Central memory CD4-positive, alpha-beta T cell (primary cell): ENCODE measurements around the gene PKDCC.
"Not testable (repeated sequence)": the region's sequence is repeated elsewhere in the genome, so short reads cannot be mapped to it uniquely, and the experiment has no call there.

Experiments
- DNase-seq: peaks from one replicate; pipeline ENCODE4 v3.0.0; 2022

The PKDCC gene

DNA sequence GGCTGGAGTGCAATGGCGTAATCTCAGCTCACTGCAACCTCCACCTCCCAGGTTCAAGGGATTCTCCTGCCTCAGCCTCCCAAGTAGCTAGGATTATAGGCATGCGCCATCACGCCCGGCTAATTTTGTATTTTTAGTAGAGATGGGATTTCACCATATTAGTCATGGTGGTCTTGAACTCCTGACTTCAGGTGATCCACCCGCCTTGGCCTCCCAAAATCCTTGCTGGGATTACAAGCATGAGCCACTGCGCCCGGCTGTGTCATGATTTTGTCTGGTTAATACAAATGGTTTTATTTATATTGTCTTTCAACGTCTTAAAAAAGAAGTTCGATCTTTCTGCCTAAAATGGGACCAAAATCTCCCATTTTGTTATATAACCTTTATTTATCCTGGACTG, 19.2 kb downstream of the PKDCC start:
- DNase-seq = not testable (repeated sequence)

DNA sequence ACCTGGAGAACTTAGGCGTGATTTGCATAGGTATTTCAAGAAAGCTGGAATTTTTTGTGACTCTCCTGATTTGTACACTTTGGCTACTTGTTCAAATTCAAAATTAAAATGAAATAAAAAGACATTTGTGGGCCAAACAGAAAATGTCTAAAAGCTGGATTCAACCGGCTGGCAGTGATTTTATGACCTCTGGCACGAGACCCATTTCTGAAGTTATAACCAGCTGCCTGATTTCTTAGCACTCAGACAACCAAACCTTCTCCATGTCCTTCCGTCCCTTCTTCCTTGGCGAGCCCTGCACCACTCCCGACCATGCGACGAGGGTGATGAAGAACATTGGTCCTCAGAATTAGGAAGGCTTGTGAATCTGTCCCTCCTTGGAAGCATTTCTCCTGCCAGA, 19.7 kb downstream of the PKDCC start:
- DNase-seq = no peak

DNA sequence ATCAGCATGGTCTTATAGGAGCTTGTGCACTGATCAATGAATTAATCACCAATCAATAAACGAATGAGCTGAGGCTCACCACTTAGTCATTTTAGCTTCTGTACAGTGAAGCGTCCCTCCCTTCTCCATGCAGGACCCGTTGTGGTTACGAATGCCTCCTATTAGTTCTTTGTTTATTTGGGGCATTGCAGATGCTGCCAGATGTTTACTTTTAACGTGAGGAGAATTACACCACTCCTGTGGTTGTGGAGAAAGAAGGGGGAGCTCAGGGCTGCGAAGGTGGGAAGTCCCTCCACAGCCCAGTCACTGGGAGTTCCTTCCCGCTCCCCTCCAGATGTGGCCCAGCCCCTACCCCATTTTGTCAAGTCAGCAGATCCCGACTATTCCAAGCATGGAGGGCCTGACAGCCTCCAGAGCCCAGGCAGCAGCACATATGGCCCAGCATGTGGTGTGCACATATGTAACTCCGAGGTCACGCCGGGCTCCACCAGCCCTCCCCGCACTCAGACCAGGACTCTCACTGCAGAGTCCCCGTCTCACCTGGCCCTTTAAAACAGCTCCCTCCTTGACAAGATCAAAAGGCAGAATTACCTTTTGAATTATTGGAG, 20.9 kb downstream of the PKDCC start:
- no peak for DNase-seq

DNA sequence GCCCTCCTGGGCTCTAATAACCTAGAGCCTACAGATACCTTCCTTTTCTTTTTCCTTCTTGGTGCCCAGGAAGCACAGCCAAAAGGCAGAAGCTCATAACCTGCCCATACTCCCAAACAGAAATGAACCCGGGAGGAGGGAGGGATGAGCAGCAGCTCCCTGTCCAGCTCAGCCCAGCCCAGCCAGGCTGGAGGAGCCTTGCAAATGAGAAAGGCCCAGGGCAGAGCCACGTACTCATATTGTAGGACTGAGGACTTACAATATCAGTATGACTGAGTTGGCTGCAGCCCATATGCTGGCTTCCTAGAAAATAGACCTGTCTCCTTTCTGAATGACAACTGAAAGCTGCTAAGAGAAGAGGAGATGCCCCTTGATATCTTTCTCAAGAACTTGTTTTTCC, 21.7 kb downstream of the PKDCC start:
- DNase-seq = no peak

DNA sequence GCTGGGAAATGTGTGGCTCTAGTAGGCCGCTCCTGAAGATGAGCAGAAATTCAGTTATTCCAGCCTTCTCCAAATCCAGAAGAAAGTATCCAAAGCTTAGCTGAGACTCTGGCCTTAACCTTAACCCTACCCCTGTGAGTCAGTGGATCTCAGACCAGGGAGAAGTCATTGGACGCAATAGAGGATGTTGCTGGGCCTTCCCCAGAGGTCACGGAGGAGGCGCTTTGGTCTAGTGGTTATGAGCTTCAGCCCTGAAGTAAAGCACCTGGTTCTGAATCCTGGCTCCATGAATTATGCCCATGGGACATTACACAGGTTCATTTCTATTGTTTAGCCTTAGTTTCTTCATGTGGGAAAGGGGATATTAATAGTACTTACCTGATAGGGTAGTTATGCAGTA, 24.0 kb downstream of the PKDCC start:
- no peak for DNase-seq

DNA sequence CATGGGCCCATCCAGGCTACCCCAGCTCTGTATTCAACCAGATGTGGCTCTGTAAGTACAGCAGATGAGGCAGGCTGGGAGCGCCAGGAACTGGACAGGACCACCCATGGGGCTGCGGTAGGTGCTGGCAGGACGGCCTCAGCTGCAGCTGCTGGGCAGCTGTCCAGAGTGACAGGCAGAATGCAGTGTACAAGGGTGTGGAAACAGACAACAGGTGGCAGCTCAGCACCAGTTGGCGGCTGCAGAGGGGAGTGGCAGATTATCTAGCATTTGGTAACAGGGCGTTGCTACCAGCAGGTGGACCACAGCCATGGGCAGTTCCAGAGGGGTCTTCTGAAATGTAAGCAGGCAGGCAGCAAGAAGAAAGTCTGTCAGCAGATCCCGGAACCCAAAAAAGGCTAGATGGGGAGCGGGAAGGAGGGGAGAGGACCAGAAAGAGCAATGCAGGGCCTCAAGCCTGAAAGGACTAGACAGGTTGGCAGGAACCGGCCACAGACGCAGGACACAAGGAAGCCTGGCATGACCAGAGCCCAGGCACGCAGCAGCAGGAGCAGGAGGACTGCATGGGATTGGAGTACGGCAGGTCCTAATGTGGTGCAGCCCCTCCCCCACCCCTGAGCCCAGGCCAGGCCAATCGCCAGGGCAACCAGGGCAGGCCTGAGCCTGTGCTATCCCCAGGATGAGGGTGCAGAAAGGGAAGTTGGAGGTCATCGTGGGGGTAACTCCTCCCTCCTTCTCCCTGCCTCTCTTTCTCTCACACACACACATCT, 24.7 kb downstream of the PKDCC start:
- DNase-seq = no peak

DNA sequence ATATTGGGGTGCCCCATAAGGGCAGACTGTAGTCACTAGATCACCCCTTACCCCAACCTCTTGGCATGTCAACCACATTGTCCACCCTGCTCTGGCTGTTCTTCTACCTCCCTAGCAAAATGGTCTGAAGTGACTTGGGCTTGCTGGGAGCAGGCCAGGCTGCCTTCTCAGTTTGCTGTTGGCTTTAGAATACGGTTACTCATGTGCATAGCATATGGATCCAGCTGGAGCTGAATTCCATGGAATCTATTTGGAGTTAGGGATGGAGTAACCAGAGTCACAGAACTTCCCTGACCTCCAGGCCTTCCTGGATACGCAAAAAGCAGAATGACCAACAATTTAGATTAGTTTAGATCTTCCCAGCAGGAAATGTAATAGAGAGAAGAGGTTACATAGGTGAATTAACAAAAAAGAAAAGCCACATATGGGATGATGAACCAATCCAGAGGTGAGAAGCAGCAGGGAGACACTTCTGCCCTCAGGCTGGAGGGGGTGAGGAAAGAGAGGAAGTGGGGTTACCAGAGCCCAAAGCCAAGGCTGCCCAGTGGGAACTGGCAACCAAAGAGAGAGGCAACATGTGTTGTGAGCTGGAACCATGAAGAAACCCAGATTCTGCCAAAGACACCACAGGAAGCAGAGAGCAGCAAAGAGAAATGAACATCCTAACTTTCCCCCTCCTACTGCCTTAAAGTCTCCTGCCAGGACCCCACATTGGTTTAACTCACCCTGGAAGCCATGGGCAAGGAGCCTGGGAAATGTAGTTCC, 26.1 kb downstream of the PKDCC start:
- DNase-seq = no peak

DNA sequence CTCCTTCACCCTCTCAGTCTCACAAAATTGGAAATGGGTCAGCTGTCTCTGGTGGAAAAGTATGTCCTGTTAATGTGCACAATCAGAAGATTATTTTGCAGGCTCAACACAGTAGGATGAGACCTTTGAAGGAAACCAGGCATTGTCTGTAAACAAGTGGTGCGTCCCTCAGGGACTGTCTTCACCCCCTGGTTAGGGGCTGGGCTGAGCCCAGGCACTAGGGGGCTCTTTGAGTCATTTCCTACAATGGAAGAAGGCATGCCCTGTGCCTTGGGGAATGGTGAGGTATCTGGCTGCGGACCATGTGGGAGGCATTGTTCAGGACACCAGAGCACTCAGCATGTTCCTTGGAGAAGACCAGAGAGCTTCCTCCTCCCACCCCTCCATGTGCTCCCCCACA, 26.8 kb downstream of the PKDCC start:
- no peak for DNase-seq

DNA sequence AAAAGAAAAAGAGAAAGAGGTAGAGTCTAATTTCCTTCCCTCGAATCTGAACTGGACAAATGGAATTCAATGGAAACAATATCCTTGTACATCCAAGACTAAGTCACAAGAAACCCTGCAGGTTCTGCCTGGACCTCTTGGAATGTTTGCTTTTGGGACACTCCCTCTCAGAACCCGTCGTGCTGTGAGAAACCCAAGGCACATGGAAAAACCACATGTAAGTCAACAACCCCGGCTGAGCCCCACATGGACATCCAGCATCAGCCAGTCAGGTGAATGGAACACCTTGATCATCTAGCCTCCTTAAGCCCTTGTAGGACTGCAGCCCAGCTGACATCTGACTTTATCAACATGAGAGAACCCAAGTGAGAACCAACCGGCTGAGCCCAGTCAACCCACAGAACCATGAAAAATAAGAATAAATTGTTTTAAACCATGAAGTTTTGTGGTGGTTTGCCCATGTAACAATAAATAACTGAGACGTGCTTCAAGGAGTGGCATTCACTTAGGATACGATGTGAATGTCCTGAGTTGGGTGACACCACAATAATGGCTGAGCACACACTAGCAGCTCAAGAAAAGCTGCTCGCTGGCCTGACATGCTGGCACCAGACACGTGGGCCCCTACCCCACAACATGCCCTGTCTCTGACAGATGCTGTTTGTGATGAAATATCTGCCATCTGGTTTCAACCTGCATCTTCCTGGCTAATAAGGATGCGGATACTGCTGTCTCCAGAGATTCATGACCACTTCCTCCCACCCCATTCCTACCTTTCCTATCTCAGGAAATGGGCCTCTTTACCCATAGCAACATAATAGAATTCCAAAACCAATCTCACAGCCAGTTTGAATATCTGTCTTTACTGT, 28.8 kb downstream of the PKDCC start:
- no peak for DNase-seq

DNA sequence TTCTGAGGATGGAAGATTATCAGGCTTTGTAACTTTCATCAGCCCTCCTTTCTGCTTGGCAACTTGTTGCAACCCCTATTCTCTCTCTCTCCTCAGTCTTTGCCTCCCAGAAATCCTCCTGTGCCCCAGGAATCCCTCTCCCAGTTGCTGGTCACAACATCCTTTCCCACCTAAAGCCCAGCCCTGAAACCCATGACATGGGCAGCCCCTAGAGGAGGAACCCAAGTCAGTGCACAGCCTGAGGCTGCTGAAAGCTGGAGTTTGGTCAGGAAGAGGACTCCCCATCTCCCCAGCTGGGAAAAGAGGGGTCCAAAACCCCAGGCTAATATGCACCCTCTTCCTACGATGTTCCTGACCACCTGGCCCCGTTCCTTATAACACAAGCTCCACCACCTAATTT, 29.5 kb downstream of the PKDCC start:
- DNase-seq = no peak

DNA sequence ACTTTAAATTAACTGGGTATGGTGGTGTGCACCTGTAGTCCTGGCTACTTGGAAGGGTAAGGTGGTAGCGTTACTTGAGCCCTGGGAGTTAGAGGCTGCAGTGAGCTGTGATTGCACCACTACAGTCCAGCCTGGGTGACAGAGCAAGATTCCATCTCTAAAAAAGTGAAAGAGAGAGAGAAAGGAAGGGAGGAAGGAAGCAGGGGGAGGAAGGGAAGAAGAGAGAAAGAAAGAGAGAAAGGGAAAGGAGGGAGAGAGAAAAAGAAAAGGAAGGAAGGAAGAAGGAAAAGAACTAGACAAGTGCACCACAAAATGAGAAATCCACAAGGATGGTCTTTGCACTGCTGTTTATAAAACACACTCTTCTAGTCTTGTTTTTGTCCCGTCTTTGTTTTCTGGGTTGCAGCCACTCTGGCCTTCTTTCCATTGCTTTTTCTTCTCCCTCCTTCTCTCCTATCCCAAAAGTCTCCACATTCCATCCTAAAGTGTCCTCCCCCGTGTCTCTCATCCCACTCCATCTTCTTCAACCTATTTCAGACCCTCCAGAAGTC, 32.0 kb downstream of the PKDCC start:
- no peak for DNase-seq

DNA sequence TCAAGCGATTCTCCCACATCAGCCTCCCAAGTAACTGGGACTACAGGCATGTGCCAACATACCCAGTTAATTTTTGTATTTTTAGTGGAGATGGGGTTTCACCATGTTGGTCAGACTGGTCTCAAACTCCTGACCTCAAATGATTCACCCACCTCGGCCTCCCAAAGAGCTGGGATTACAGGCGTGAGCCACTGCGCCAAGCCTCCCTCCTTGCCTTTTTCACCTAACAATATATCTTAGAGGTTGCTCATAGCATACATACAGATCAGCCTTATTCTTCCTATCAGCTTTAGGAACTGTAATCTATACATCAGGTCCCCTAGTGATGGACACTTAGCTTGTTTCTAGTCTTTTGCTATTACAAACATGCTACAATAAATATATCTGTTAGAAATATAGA, 33.3 kb downstream of the PKDCC start:
- DNase-seq = not testable (repeated sequence)

DNA sequence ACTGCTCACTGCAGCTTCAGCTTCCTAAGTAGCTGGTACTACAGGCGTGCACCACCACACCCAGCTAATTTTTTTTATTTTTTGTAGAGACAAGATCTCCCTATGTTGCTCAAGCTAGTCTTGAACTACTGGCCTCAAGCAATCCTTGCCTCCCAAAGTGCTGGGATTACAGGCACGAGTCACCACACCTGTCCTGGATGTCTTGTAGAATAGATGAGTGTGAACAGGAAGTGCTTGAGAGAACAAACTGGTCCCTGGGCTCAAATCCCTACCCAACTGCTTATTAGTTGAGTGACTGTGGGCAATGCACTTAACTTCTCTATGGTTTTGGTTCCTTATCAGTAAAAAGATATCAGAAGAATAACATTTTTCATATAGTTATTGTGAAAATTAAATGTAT, 34.2 kb downstream of the PKDCC start:
- no peak for DNase-seq

DNA sequence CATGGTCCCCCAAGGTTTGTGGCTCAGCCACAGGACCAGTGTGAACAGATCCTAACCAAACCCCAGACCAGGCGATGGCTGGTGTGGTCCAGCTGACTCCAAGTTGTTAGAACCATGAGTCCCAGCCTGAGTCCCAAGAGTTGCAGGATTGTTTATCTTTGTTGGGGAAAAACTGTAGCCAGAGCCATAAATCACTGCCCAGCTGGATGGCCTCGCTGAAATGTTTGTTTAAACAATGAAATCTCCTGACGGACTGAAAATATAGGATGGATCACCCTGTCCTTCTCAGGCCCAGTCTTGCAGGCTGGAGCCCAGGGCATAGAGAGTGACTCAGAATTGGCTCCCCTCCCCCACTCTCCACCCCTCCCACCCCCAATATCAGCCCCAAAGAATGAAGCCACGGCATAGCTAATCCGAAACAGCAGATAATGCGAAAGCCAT, 36.4 kb downstream of the PKDCC start:
- DNase-seq = no peak

DNA sequence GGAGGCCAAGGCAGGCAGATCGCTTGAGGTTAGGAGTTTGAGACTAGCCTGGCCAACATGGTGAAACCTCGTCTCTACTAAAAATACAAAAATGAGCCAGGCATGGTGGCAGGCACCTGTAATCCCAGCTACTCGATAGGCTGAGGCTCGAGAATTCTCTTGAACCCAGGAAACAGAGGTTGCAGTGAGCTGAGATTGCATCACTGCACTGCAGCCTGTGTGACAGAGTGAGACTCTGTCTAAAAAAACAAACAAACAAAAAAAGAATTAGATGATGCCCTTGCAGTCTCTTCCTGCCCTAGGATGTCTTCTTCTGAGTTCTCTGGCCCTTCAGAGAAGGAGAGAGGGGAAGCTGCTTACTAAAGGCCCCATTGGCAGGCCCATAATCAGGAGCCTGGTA, 37.2 kb downstream of the PKDCC start:
- not testable (repeated sequence) for DNase-seq

DNA sequence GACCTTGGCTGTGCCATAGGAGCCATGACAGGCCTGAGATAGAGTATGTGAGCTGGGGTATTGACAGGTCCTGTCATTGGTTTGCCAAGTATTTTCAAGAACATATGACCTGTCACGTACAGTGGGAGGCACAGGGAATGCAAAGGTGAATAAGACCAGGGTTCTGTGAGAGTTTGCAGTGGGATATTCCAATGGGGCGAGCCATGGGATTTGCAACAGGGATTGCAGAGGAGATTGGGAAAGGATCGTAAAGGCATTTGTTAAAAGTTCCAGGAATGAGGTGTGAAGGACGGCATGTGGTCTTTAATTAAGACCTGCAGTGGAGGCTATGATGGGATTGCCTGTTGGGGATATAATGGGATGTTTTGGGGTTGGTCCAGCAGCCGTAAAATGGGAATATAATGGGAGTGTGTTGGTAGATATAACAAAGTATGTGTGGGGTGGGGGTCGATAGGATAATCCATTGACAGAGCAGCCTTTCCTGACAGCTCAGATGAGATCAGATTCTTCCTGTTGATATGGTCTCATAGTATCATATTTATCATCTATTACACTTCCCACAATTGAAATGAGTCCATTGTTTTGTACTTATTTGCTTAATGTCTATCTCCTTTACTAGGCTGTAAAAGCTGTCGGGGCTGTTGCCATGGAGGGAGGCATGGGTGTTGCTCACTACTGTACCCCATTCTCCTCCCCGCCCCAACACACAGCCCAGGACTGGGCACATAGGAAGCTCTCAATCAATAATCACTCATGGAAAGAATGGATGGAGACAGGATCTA, 38.1 kb downstream of the PKDCC start:
- DNase-seq = no peak

DNA sequence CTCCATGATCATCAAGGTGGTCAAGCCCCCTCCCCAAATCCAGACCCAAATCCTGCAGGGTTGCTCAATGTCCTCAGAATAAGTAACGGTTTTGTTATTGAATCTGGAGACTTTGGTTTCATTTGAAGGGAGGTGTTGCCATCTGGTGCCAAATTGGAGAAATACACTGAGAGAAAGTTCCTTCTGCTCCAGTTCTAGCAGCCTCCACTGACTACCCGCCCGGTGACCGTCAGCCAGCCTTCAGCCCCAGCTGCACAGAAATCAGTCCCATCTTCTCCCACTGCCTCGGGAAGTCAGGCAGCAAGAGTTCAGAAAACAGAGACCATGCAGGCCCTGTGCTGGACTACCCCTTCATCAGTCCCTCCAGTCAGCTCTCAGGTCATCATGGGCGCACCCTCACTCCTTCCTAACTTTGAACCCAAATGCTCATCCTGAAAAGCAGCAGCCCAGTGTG, 38.7 kb downstream of the PKDCC start:
- peak; percentile 53 for DNase-seq

DNA sequence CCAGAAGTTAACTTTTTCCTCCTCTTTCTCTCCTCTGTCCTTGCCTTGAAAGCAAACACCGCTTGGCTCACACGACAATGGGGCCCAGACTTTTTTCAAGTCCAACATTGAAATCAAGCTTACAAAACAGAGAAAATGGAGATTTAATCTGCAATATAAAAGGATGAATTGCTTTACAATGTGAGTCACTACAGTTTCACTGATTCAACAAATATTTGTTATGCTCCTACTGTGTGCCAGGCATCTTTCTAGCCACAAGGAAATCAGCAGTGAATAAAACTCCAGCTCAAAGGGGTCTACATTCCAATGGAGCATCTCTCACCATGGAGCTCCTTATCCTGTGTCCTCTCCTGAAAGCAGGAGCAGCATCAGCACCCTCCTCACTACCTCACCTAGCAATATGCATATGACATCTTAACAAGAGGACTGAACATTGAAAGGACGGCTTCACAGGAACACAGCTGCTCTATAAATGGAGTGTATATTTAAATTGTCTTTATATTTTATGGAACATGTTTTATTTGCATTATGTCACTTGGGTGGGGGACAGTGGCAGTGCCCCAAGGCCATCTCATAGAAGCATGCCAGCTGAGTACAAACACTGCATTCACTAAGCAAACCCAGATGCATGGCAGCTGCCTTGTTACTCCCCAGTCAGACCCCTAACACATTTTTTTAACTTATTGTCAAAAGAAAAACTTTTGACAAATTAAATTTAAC, 39.5 kb downstream of the PKDCC start:
- DNase-seq = no peak

DNA sequence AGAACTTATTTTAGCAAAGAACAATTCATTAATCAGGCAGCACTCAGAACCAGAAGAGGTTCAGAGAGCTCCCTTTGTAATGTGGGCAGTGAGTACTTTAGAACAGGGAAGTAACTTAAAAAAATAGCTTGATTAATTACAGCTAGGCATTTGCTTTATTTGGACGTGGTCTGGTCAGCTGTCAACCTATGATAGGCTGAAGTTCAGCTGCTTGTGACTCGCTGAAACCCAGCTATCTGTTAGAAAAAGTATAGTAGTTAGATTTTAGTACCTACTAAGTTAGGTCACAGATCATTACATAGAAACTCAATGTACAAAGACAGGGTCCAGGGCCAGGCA, 40.0 kb downstream of the PKDCC start:
- DNase-seq = no peak

DNA sequence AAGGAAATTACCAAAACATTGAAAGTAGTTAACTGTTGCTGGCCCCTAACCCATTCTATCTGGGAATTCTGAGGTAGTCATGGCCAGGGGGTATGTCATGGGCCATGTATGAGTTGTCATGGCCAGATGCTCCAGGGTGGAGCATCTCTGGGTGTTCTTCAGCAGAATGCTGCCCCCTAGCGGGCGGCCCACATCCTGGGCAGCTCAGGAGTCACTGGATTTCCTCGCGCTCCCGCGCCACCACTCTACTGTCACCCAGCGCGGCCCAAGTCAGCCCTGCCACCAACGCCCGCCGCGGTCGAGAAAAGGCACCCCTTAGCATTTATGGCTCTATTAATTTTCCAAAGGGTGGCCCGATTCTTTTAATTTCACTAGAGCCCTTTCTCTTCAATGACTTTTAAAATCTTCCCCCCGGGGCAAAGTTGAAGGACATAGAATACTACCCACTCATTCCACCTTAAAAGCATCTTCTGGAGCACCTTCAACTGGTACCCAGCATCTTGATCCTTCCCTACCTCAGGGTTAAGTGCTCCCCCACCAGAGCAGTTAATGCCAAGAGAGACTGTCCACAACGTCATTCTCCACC, 41.6 kb downstream of the PKDCC start:
- peak; percentile 63 for DNase-seq

DNA sequence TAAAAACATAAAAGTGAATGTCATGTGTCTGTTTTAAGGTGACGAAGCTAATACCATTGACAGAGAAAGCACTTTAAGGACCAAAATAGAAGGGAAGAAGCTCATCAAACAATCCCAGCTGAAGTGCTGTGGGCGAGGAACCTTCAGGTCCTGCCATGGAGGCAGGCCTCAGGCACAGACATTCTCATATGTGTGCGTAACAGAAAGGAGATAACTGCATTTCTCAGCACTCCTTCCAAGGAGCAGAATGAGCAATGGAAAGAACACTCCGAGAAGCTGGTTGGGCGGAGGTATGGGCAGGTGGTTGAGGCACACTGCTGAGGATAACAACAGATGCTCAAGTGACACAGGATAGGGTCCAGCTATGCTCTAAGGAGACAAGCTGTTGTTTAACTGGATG, 42.4 kb downstream of the PKDCC start:
- DNase-seq = no peak
